Heart left ventricle (tissue), 13 donors: Measurements from ENCODE around the gene ETV2.

ENCODE experiments used
- CTCF ChIP-seq, 12 donors: fragments of 200-600 bp; sonication (generic) in 4 of 12; IDR thresholded peaks; one replicate each; pipeline versions ENCODE4 v1.5.0 to v1.8.0; 2018 to 2022; ENCODE audit warnings: antibody characterized with exemption in 12 of 12, mild to moderate bottlenecking in 5 of 12
- POLR2A ChIP-seq, 2 donors: fragments of 450-650 bp; IDR thresholded peaks; one replicate each; pipeline ENCODE4 v1.6.1; 2017; ENCODE audit warnings: antibody characterized with exemption in 2 of 2, mild to moderate bottlenecking in 2 of 2, moderate library complexity in 2 of 2
- donor health status: ischemic (EF 13 %, LVEDD 7.1; RV severe dilation, severe dysfunction).
- donor health status: DM: no; HTN: yes; CAD: no.
- donor health status: DM: no; HTN: no; CAD: no.
- donor health status: ischemic (EF 25% LVEDD 6.9; RV normal size, moderate dysfunction).
- donor health status: ischemic (EF 25% LVEDD 5.7; RV mildly dilated, moderate dysfunction).
- donor health status: ischemic (EF 35%, LVEDD 5.7; RV mildly dilated, moderate dysfunction).
- donor health status: nonischemic (EF 11% LVEDD 7.7; RV severe dilation, severe dysfunction).
- donor health status: DM: yes; HTN: yes; CAD: no.
- donor health status: PGD.
- donor health status: ischemic (EF 29% LVEDD 5.4; RV normal size, mild dysfunction).
- donor health status: nonischemic (EF 23%, LVEDD 6.1; RV moderate dilation, normal function).

GRCh38 chr19:35689836-35690235 is 48.3 kb downstream of the ETV2 start:
- TF ChIP-seq POLR2A (IDR thresholded peaks at IDR 0.05) (no peak), CTCF (IDR thresholded peaks at IDR 0.05) (no peak)
